HepG2 (cell line): ENCODE data around the gene TEX22. TPM values are rescaled to one million over a fixed set of nuclear protein-coding genes. Genes with fewer than 3 reads are reported as not detected.

ENCODE experiments used
- EEA1 ChIP-seq: sonication (generic); formaldehyde crosslinking; IDR thresholded peaks from 2 replicates; pipeline ENCODE4 v1.5.1; 2020; ENCODE audit warnings: mild to moderate bottlenecking, missing genetic modification reagents, borderline replicate concordance
- ETV6 ChIP-seq: sonication (generic); formaldehyde crosslinking; conservative IDR thresholded peaks from 2 replicates; pipeline ENCODE4 v1.4.0; 2020; ENCODE audit warnings: missing genetic modification reagents
- HHEX ChIP-seq: IDR thresholded peaks from 2 replicates; pipeline ENCODE4 v1.6.1; 2016; ENCODE audit warnings: control low read depth
- HIVEP1 ChIP-seq: sonication (generic); formaldehyde crosslinking; IDR thresholded peaks from 2 replicates; pipeline ENCODE4 v1.4.0; 2020; ENCODE audit warnings: mild to moderate bottlenecking, missing genetic modification reagents
- JUN ChIP-seq: sonication (generic); formaldehyde crosslinking; IDR thresholded peaks from 2 replicates; pipeline ENCODE4 v1.4.0; 2020; ENCODE audit warnings: mild to moderate bottlenecking, missing genetic modification reagents
- JUND ChIP-seq: sonication (generic); formaldehyde crosslinking; IDR thresholded peaks from 2 replicates; pipeline ENCODE4 v1.8.0; 2022; ENCODE audit warnings: mild to moderate bottlenecking, missing genetic modification reagents
- KDM4B ChIP-seq: sonication (generic); formaldehyde crosslinking; IDR thresholded peaks from 2 replicates; pipeline ENCODE4 v1.4.0; 2020; ENCODE audit warnings: missing genetic modification reagents
- MAZ ChIP-seq, 2 experiments: sonication (generic) in 1 of 2; formaldehyde crosslinking in 1 of 2; IDR thresholded peaks; 2 replicates each; pipeline versions ENCODE4 v1.5.0 to v1.6.1; 2012 to 2020; ENCODE audit warnings: low read depth in 2 of 2, mild to moderate bottlenecking in 2 of 2, borderline replicate concordance in 1 of 2, improper control_type of control experiment in 1 of 2, low read length in 1 of 2, missing genetic modification reagents in 1 of 2, moderate library complexity in 1 of 2
- MEIS1 ChIP-seq: sonication (generic); formaldehyde crosslinking; IDR thresholded peaks from 2 replicates; pipeline ENCODE4 v1.9.0; 2021; ENCODE audit warnings: mild to moderate bottlenecking, missing genetic modification reagents, moderate library complexity, borderline replicate concordance
- MTF1 ChIP-seq: sonication (generic); formaldehyde crosslinking; IDR thresholded peaks from 2 replicates; pipeline ENCODE4 v1.5.0; 2020; ENCODE audit warnings: missing genetic modification reagents
- MXD1 ChIP-seq: sonication (generic); formaldehyde crosslinking; IDR thresholded peaks from 2 replicates; pipeline ENCODE4 v1.4.0; 2020; ENCODE audit warnings: mild to moderate bottlenecking, missing genetic modification reagents
- POLR2AphosphoS5 ChIP-seq: IDR thresholded peaks from 2 replicates; pipeline ENCODE4 v1.6.1; 2012; ENCODE audit warnings: low read depth, low read length
- REL ChIP-seq: sonication (generic); formaldehyde crosslinking; conservative IDR thresholded peaks from 2 replicates; pipeline ENCODE4 v1.8.0; 2022; ENCODE audit warnings: mild to moderate bottlenecking, missing genetic modification reagents, moderate library complexity
- SIX4 ChIP-seq: sonication (generic); formaldehyde crosslinking; IDR thresholded peaks from 2 replicates; pipeline ENCODE4 v1.4.0; 2020; ENCODE audit warnings: missing genetic modification reagents
- SMYD3 ChIP-seq: sonication (generic); formaldehyde crosslinking; IDR thresholded peaks from 2 replicates; pipeline ENCODE4 v1.8.1; 2023; ENCODE audit warnings: mild to moderate bottlenecking, missing genetic modification reagents
- TBX3 ChIP-seq: fragments of 450-650 bp; IDR thresholded peaks from 2 replicates; pipeline ENCODE4 v1.6.1; 2017; ENCODE audit warnings: antibody characterized with exemption, mild to moderate bottlenecking, inconsistent platforms, borderline replicate concordance
- ZBTB21 ChIP-seq: sonication (generic); formaldehyde crosslinking; IDR thresholded peaks from 2 replicates; pipeline ENCODE4 v1.4.0; 2020; ENCODE audit warnings: missing genetic modification reagents
- ZMYM4 ChIP-seq: sonication (generic); formaldehyde crosslinking; IDR thresholded peaks from 2 replicates; pipeline ENCODE4 v1.8.1; 2023; ENCODE audit warnings: mild to moderate bottlenecking, missing genetic modification reagents
- ZNF232 ChIP-seq: sonication (generic); formaldehyde crosslinking; IDR thresholded peaks from 2 replicates; pipeline ENCODE4 v1.4.0; 2020; ENCODE audit warnings: missing genetic modification reagents, borderline replicate concordance
- ZNF567 ChIP-seq: sonication (generic); formaldehyde crosslinking; IDR thresholded peaks from 2 replicates; pipeline ENCODE4 v1.8.1; 2023; ENCODE audit warnings: mild to moderate bottlenecking, missing genetic modification reagents, borderline replicate concordance
- ZNF589 ChIP-seq: sonication (generic); formaldehyde crosslinking; conservative IDR thresholded peaks from 2 replicates; pipeline ENCODE4 v1.8.0; 2022; ENCODE audit warnings: mild to moderate bottlenecking, moderate library complexity, missing genetic modification reagents
- ZNF747 ChIP-seq: sonication (generic); formaldehyde crosslinking; IDR thresholded peaks from 2 replicates; pipeline ENCODE4 v1.8.1; 2023; ENCODE audit warnings: missing genetic modification reagents, mild to moderate bottlenecking, borderline replicate concordance
- ZNF83 ChIP-seq: sonication (generic); formaldehyde crosslinking; IDR thresholded peaks from 2 replicates; pipeline ENCODE4 v1.4.0; 2020; ENCODE audit warnings: missing genetic modification reagents, mild to moderate bottlenecking, borderline replicate concordance
- ZNF841 ChIP-seq: sonication (generic); formaldehyde crosslinking; IDR thresholded peaks from 2 replicates; pipeline ENCODE4 v1.8.1; 2023; ENCODE audit warnings: missing genetic modification reagents, borderline replicate concordance
- polyA plus RNA-seq, 8 experiments: library from polyadenylated mRNA; depleted of rRNA in 3 of 8; stranded (reverse) in 7 of 8; unstranded in 1 of 8; fragments of >200 nt; fragmentation: Illumina TruSeq in 4 of 8; extraction: Trizol in 4 of 8; gene quantifications; 2 replicates each; pipeline versions ENCODE4 v1.2.1 to v1.2.3, GENCODE V29; 2011 to 2016; ENCODE audit warnings: low read depth in 4 of 8, missing spikeins in 1 of 8, mixed read lengths in 1 of 8; ENCODE audit not compliant: insufficient read depth in 1 of 8
- total RNA-seq, 5 experiments: library from RNA; depleted of rRNA; stranded (reverse); fragments of >200 nt; fragmentation: Illumina TruSeq; extraction: Trizol; gene quantifications; 2 replicates each; pipeline ENCODE4 v1.2.3, GENCODE V29; 2016; ENCODE audit warnings: low read depth in 1 of 5
- TF ChIP-seq, protein P1 (sequence below): sonication (generic); formaldehyde crosslinking; IDR thresholded peaks from 2 replicates; pipeline ENCODE4 v1.4.0; 2020; ENCODE audit warnings: mild to moderate bottlenecking, missing genetic modification reagents

TEX22 gene
- total and polyA plus RNA-seq, 2 of the 13 experiments (the other 11 are each of a cell fraction or from before 2014, with no cell fraction given), result 0.07 to 0.27 TPM

GRCh38 chr14:105419195-105420091, 21.1 kb downstream of the TEX22 start, which contains the start of gene MTA1 (continued):
- TF ChIP-seq, protein P1, sequence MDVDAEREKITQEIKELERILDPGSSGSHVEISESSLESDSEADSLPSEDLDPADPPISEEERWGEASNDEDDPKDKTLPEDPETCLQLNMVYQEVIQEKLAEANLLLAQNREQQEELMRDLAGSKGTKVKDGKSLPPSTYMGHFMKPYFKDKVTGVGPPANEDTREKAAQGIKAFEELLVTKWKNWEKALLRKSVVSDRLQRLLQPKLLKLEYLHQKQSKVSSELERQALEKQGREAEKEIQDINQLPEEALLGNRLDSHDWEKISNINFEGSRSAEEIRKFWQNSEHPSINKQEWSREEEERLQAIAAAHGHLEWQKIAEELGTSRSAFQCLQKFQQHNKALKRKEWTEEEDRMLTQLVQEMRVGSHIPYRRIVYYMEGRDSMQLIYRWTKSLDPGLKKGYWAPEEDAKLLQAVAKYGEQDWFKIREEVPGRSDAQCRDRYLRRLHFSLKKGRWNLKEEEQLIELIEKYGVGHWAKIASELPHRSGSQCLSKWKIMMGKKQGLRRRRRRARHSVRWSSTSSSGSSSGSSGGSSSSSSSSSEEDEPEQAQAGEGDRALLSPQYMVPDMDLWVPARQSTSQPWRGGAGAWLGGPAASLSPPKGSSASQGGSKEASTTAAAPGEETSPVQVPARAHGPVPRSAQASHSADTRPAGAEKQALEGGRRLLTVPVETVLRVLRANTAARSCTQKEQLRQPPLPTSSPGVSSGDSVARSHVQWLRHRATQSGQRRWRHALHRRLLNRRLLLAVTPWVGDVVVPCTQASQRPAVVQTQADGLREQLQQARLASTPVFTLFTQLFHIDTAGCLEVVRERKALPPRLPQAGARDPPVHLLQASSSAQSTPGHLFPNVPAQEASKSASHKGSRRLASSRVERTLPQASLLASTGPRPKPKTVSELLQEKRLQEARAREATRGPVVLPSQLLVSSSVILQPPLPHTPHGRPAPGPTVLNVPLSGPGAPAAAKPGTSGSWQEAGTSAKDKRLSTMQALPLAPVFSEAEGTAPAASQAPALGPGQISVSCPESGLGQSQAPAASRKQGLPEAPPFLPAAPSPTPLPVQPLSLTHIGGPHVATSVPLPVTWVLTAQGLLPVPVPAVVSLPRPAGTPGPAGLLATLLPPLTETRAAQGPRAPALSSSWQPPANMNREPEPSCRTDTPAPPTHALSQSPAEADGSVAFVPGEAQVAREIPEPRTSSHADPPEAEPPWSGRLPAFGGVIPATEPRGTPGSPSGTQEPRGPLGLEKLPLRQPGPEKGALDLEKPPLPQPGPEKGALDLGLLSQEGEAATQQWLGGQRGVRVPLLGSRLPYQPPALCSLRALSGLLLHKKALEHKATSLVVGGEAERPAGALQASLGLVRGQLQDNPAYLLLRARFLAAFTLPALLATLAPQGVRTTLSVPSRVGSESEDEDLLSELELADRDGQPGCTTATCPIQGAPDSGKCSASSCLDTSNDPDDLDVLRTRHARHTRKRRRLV (CRISPR knock-in tag), result peak; percentile 80; the same call in 1 of the 2 replicates
- TF ChIP-seq ZNF83 (CRISPR knock-in tag) (no peak), EEA1 (peak; percentile 85; the same call in 1 of the 2 replicates), SMYD3 (CRISPR knock-in tag) (no peak), ZBTB21 (CRISPR knock-in tag) (no peak), MAZ (IDR thresholded peaks at IDR 0.05; ENCODE audit: borderline replicate concordance, low read depth, low read length) (no peak), MAZ (CRISPR knock-in tag; IDR thresholded peaks at IDR 0.05; ENCODE audit: low read depth) (peak; percentile 85), MTF1 (CRISPR knock-in tag) (no peak), SIX4 (CRISPR knock-in tag) (no peak), HIVEP1 (CRISPR knock-in tag) (peak; percentile 59; the same call in 1 of the 2 replicates), JUND (peak; percentile 50; the same call in 1 of the 2 replicates), MXD1 (peak; percentile 82; the same call in 1 of the 2 replicates), ZNF841 (no peak), MEIS1 (CRISPR knock-in tag) (peak; percentile 78), HHEX (CRISPR knock-in tag) (no peak), ZNF747 (CRISPR knock-in tag) (0 out of 2 replicates have a peak, but pooled peaks have one; percentile 46), ZMYM4 (CRISPR knock-in tag) (peak; percentile 56; the same call in 1 of the 2 replicates), ETV6 (CRISPR knock-in tag) (no peak), ZNF567 (no peak), POLR2AphosphoS5 (peak; percentile 27; the same call in 1 of the 2 replicates), ZNF589 (CRISPR knock-in tag) (0 out of 2 replicates have a peak, but pooled peaks have one; percentile 62), REL (CRISPR knock-in tag) (no peak), TBX3 (no peak), ZNF232 (peak; percentile 26; the same call in 1 of the 2 replicates), JUN (CRISPR knock-in tag) (peak; percentile 49; the same call in 1 of the 2 replicates), KDM4B (no peak)
